IPS DF 6.9 (cell line): ENCODE data around the gene C2CD3.

Experiments used
- DNase-seq: peaks from one replicate; pipeline ENCODE4 v3.0.0-alpha.2; 2013; ENCODE audit warnings: low read depth, low spot score
- H3K27ac ChIP-seq: one replicate; pipeline ENCODE4 v1.5.1; 2013; ENCODE audit warnings: low read length, control low read depth
- H3K27me3 ChIP-seq: 2 replicates; pipeline ENCODE4 v1.6.1; 2013; ENCODE audit warnings: mild to moderate bottlenecking, low read length; ENCODE audit not compliant: control insufficient read depth, insufficient read depth
- H3K36me3 ChIP-seq: 2 replicates; pipeline ENCODE4 v1.6.1; 2013; ENCODE audit warnings: low read length; ENCODE audit not compliant: control insufficient read depth, insufficient read depth
- H3K4me1 ChIP-seq: 2 replicates; pipeline ENCODE4 v1.6.1; 2013; ENCODE audit warnings: low read length; ENCODE audit not compliant: control insufficient read depth, insufficient read depth
- H3K4me3 ChIP-seq: 2 replicates; pipeline ENCODE4 v1.5.1; 2013; ENCODE audit warnings: mild to moderate bottlenecking, low read length
- H3K9me3 ChIP-seq: 2 replicates; pipeline ENCODE4 v1.6.1; 2013; ENCODE audit warnings: low read length, inconsistent platforms; ENCODE audit not compliant: control insufficient read depth, insufficient read depth
- WGBS: extraction: QIAGEN DNeasy Blood & Tissue Kit; methylation state at CpG from one replicate; pipeline ENCODE4 v1.1.7; 2013; ENCODE audit warnings: mixed read lengths, missing lambda C conversion rate; ENCODE audit not compliant: insufficient read length, insufficient coverage; 5-methylcytosine and 5-hydroxymethylcytosine counted together

The C2CD3 gene

DNA sequence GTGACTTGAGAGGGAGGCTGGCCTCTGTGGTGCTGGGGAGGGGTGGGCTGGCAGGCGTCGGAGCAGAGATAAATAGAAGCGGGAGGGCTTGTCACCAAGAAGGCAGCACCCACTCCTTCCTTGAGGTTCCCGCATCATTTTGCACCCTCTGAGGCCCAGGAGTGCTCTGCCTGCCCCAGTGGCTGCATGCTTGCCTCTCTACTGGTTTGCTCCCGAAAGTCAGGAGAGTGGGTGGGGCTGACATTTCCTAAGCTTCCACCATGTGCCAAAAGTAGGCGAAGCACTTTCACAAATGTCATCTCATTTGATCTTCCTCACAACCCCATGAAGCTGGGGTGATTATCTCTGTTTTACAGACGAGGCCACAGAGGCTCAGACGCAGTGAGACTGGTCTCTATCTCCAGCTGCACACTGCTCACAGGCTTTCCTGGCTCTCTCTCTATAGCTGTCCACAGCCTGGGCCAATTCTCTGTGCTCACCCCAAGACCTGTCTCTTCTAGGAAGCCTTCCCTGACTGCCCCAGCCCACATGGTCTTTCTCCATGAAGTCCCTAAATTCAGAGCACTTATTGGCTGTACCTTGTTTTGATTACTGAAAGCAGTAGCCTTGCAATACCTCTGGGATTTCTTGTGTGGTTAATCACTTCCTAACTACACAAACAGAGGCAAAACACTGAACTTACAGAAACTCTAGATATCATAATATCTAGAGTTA is 159.3 kb downstream of the C2CD3 start:
- no peak for DNase-seq
- Histone ChIP-seq H3K4me1 (peaks cover 2% of the 10 kb centered on the region; the same call in 1 of the 2 replicates), H3K9me3 (no peaks in the 10 kb centered on the region), H3K36me3 (0 out of 2 replicates have a peak, but pooled peaks cover under 1% of the 10 kb centered on the region), H3K4me3 (no peak overlapping the region), H3K27ac (no peak overlapping the region), H3K27me3 (no peaks in the 10 kb centered on the region)
- WGBS = no CpG with 5 or more reads among the region's 8 CpGs

DNA sequence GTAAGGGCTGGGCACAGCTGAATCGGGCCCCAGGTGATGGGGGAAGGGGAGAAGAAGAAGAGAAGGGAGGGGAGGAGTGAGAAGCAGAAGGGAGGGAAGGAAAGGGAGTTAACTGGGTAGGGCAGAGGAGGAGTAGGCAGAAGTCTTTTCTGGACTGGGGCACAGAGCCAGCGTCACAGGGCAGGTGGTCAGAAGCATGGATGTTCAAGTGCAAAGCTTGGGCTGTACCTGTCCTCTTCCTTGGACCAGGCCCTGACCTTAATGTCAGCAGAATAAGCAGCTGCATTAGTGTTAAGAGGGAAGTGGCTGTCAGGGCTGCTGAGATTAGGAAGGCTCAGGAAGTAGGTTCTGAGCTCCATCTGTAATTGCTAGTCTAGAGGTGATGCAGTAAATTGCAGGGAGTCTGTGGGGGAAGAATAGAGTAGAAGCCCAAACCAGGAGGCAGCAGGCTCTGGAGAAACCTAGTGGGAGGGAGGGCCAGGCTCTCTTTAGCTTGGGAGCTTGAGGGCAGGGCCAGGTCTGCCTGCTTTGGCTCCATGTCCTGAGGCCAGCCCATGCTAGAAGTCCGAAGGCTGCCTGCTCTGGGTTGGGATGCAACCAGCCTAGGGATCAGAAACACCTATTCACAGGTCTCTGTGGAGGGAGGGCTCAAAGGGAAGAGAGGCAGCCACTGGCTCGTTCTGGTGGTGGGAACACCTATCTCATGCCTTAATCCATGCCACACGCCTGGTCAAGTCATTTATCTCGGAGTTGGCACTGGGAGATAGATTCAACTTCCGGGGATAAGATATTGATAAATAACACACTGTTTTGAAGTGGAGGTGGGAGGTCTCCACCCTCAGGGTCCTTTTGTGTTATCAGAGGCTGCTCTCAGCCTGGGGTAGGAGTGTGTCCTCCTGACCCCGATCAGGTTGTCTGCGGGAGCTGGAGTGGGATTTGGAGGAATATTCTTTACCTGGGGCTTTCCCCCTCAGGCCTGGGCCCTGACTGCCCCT is 160.2 kb downstream of the C2CD3 start:
- Histone ChIP-seq H3K4me3 (no peak overlapping the region), H3K4me1 (peaks cover 2% of the 10 kb centered on the region; the same call in 1 of the 2 replicates), H3K27me3 (no peaks in the 10 kb centered on the region), H3K27ac (no peak overlapping the region), H3K36me3 (no peaks in the 10 kb centered on the region), H3K9me3 (no peaks in the 10 kb centered on the region)
- no CpG with 5 or more reads among the region's 9 CpGs for WGBS
- no peak for DNase-seq

DNA sequence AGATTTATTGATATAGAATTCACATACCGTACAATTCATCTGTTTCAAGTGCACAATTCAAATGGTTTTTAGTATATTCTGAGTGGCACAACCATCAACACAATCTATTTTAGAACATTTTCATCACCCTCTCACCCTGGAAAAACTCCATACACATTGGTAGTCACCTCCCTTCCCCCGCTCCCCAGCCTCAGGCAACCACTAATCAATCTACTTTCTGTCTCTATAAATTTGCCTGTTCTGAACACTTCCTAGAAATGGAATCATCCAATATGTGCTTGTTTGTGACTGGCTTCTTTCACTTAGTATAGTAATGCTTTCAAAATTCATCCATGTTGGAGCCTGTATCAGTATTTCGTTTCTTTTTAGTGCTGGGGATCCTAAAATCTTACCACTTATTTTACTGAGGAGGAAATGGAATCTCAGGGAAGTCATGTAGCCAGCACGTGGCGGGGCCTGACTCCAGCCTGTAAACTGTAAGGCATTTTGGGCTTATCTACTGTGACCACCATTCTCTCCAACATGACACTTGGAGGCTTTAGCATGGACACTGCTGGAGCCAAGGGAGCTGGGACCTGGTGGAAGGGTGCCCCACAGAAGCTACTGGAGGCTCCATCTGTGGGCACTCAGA is 161.0 kb downstream of the C2CD3 start:
- Histone ChIP-seq H3K4me3 (no peak overlapping the region), H3K4me1 (peaks cover 2% of the 10 kb centered on the region; the same call in 1 of the 2 replicates), H3K9me3 (no peaks in the 10 kb centered on the region), H3K27ac (no peak overlapping the region), H3K36me3 (no peaks in the 10 kb centered on the region), H3K27me3 (no peaks in the 10 kb centered on the region)
- no CpG with 5 or more reads among the region's 5 CpGs for WGBS
- no peak for DNase-seq

DNA sequence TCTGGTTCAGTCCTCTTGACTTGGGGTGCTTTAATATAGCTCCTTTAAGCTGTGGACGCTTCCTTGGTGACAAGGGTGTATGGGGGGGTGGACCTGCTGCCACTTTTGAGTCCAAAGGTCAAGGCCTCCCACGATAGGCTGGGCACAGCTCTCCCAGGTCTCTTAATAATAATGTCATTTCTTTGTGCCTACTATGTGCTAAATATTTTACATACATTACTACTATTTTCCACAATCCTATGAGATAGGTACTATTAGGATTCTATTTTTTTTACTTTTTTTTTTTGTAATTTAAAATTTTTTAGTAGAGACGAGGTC is 161.6 kb downstream of the C2CD3 start:
- Histone ChIP-seq H3K4me1 (peaks cover 2% of the 10 kb centered on the region; the same call in 1 of the 2 replicates), H3K9me3 (no peaks in the 10 kb centered on the region), H3K36me3 (no peaks in the 10 kb centered on the region), H3K4me3 (no peak overlapping the region), H3K27me3 (no peaks in the 10 kb centered on the region), H3K27ac (no peak overlapping the region)
- no CpG with 5 or more reads among the region's 3 CpGs for WGBS
- DNase-seq = no peak

DNA sequence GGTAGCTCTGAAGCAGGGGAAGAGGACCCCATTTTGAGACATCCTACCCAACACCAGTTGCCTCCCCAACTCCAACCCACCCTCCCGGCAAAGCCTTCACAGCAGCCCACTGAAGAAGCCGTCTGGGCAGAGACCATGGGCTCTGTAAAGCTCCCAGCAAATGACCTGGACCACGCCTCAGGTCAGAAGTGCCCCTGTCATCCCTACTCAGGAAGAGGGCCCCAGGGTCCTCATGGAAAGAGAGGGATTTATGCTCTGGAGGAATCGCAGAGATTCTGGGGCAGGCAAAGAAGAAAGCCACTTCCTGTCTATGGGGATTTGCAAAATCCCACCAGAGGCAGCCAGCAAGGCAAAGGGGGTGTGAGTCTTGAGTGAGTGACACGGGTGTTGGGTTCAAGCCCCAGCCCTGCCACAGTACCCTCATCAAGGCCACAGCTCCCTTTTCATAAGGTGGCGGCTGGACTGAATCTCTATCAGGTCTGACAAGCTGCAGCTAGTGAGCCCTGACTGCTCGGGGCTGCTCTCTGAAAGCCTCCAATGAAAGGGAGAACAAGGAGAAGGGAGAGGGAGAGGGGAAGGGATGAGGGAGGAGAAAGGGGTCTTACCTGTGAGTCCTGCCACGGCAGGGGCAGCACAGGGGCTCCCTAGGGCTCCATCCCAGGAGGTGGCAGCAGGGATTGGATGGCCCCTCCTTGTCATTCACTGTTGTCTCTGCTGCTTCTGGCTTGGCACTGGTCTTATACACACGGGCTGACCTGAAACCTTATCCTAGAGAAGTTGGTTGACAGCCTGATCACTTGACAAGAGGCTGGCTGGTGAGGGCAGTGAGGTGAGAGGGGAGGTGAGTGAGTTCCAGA is 162.2 kb downstream of the C2CD3 start, which contains the start of gene UCP3:
TSS of gene UCP3 (minus strand) at position 713 of the 857 bp plus-strand sequence. CDS start 2,043 bp downstream, outside the sequence.
- no peak for DNase-seq
- no CpG with 5 or more reads among the region's 9 CpGs for WGBS
- Histone ChIP-seq H3K4me3 (no peak within 1 kb of the TSS), H3K27me3 (no peaks in the 10 kb centered on the region), H3K9me3 (no peaks in the 10 kb centered on the region), H3K27ac (no peak within 1 kb of the TSS), H3K4me1 (peaks cover 2% of the 10 kb centered on the region; the same call in 1 of the 2 replicates), H3K36me3 (no peaks in the 10 kb centered on the region)

DNA sequence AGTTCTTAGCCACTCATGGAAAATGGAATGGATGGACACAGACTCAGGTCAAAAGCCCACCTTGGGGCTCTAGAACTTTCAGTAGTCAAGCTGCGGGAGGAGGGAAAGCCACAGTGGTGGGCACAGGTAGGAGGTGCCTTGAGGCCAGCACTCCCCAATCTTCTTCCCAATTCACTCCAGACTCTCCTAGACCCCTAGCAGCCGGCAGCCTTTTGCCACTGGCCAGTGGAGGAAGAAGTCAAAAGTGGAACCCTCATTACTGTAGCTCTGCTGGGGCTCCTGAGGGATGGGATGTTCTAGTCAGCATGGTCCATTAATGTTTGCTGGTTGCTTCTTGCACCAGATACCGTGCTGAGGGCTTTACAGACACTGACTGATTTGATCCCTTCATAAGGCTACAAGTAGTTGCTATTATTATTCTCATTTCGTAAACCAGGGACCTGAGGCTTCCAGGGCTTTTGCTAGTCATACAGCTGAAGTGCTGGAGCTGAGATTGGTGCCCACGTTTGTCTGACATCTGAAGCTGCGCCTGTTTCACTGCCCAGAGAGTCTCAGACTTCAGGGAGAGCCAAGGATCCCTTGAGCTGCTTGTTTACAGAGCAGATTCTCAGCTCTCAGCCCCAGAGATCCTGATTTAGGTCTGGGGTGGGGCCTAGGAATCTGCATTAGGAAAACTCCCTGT is 163.0 kb downstream of the C2CD3 start:
- H3K4me1 ChIP-seq = peaks cover 2% of the 10 kb centered on the region; the same call in 1 of the 2 replicates
- H3K27ac ChIP-seq = no peak overlapping the region
- no peaks in the 10 kb centered on the region for H3K27me3 ChIP-seq
- DNase-seq = no peak
- H3K9me3 ChIP-seq = no peaks in the 10 kb centered on the region
- WGBS = no CpG with 5 or more reads among the region's 6 CpGs
- no peak overlapping the region for H3K4me3 ChIP-seq
- no peaks in the 10 kb centered on the region for H3K36me3 ChIP-seq

DNA sequence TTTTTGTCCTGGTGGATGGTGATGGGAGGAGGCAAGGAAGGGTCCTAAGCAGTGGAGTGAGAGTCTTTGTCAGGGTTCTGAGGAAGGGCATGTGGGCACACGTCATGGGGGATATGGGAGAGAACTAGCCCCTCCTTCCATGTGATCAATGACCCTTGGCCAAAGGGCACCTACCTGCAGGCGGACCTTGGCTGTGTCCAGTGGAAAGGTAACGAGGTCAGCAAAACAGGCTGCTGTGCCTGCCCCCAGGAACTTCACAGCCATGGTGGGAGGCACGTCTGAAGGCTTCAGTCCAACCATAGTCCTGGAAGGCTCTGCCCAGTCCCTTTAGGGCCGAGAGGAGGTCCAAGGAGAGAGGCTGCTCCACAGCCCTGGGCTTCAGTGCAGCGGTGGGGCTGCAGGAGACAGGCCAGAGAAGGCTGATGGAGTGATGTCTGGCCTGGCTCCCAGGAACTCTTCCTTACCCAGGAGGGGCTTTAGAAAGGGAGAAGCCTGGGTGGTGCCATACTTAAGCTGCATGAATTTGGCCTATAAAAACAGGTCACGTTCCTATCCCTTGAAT is 164.0 kb downstream of the C2CD3 start:
- Histone ChIP-seq H3K4me3 (no peak overlapping the region), H3K36me3 (no peaks in the 10 kb centered on the region), H3K27me3 (no peaks in the 10 kb centered on the region), H3K9me3 (no peaks in the 10 kb centered on the region), H3K27ac (no peak overlapping the region), H3K4me1 (peaks cover 2% of the 10 kb centered on the region; the same call in 1 of the 2 replicates)
- no CpG with 5 or more reads among the region's 7 CpGs for WGBS
- DNase-seq = no peak

DNA sequence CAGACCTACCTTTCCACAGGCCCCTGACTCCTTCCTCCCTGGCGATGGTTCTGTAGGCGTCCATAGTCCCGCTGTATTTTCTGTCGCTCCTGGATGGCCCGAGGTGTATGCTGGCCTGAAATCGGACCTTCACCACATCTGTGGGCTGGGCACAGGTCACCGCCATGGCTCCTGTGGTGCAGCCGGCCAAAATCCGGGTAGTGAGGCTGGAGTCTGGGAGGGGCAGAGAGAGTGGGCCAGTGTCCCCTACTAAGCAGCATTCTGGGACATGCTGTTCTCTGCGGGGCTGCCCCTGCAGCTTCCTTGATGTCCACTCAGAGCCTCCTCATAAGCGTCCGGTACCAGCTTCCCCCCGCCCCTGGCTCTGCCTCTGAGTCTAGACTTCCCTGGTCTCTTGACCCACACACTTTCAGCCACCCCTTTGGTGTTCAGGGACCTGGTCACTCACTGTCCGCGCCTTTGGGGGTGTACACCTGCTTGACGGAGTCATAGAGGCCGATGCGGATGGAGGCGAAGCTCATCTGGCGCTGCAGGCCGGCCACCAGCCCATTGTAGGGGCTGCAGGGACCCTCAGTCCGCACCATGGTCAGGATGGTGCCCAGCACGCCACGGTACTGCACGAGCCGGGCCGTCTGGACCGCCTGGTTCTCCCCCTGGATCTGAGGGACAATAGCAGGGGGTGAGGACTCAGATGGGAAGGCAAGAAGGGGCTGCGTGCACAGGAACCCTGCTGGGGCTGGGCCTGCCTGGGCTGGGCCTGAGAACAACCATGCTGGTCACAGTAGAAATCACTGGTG is 164.9 kb downstream of the C2CD3 start:
- no CpG with 5 or more reads among the region's 29 CpGs for WGBS
- Histone ChIP-seq H3K36me3 (no peaks in the 10 kb centered on the region), H3K4me3 (no peak overlapping the region), H3K27me3 (no peaks in the 10 kb centered on the region), H3K27ac (no peak overlapping the region), H3K9me3 (no peaks in the 10 kb centered on the region), H3K4me1 (peaks cover 2% of the 10 kb centered on the region; the same call in 1 of the 2 replicates)
- DNase-seq = no peak
